Measurements from ENCODE around the gene CCNK.

CCNK gene

GRCh38 chr14:99459481-99460100 lies 21.6 kb upstream of the CCNK start:
- Histone ChIP-seq H3K4me3 (ENCODE audit: low read length) (no peak overlapping the region), H3K9me2 (replicated peaks; ENCODE audit: control insufficient read depth, low read length) (no peaks in the 10 kb centered on the region), H3K4me1 (ENCODE audit: control insufficient read depth, low read length) (no peaks in the 10 kb centered on the region), H3K27me3 (ENCODE audit: control insufficient read depth, low read length) (no peaks in the 10 kb centered on the region), H3K9me3 (ENCODE audit: control insufficient read depth, insufficient read depth, low read length) (no peaks in the 10 kb centered on the region), H4K20me1 (ENCODE audit: control insufficient read depth, insufficient read depth, low read depth, low read length) (no peaks in the 10 kb centered on the region), H3K36me3 (ENCODE audit: control insufficient read depth, low read length) (peaks cover 55% of the 10 kb centered on the region), H3K4me2 (ENCODE audit: low read length) (no peak overlapping the region), H3K79me2 (ENCODE audit: control insufficient read depth, low read length) (no peaks in the 10 kb centered on the region), H3F3A (ENCODE audit: control insufficient read depth, insufficient read depth) (no peaks in the 10 kb centered on the region; the same call in 1 of the 2 replicates), H3K27ac (ENCODE audit: low read depth, low read length) (no peak overlapping the region)
- TF ChIP-seq EZH2phosphoT487 (IDR thresholded peaks at IDR 0.05; ENCODE audit: borderline replicate concordance, low read length) (no peak), CTCF (IDR thresholded peaks at IDR 0.05; ENCODE audit: low read depth, low read length, poor library complexity, severe bottlenecking) (no peak)

DNA sequence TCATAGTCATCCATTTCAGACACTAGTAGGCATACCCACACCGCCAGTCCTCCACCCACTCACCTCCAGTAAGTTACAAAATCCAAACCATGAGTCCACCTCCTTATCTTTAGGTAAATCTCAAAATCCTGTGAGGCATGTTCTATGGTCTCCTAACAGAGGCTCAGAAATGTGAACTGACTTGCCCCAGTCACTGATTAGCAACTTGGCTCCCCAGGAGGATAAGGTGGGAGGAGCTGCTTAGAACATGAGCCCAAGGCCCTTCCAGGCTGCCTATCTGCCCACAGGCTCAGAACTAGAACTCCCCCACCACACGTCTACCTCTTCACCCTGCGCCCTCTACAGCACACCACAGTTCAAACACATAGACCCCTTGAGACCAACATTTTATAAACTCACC lies 20.4 kb upstream of the CCNK start:
- Histone ChIP-seq H3K9me2 (replicated peaks; ENCODE audit: control insufficient read depth, low read length) (no peaks in the 10 kb centered on the region), H3K27me3 (ENCODE audit: control insufficient read depth, low read length) (no peaks in the 10 kb centered on the region), H3K4me2 (ENCODE audit: low read length) (no peak overlapping the region), H3K9me3 (ENCODE audit: control insufficient read depth, insufficient read depth, low read length) (no peaks in the 10 kb centered on the region), H3F3A (ENCODE audit: control insufficient read depth, insufficient read depth) (no peaks in the 10 kb centered on the region; the same call in 1 of the 2 replicates), H3K79me2 (ENCODE audit: control insufficient read depth, low read length) (0 out of 2 replicates have a peak, but pooled peaks cover 3% of the 10 kb centered on the region), H4K20me1 (ENCODE audit: control insufficient read depth, insufficient read depth, low read depth, low read length) (no peaks in the 10 kb centered on the region), H3K36me3 (ENCODE audit: control insufficient read depth, low read length) (peaks cover 56% of the 10 kb centered on the region), H3K4me3 (ENCODE audit: low read length) (no peak overlapping the region), H3K4me1 (ENCODE audit: control insufficient read depth, low read length) (no peaks in the 10 kb centered on the region), H3K27ac (ENCODE audit: low read depth, low read length) (no peak overlapping the region)
- TF ChIP-seq CTCF (IDR thresholded peaks at IDR 0.05; ENCODE audit: low read depth, low read length, poor library complexity, severe bottlenecking) (no peak), EZH2phosphoT487 (IDR thresholded peaks at IDR 0.05; ENCODE audit: borderline replicate concordance, low read length) (no peak)

GRCh38 chr14:99461411-99462085 lies 19.7 kb upstream of the CCNK start:
- TF ChIP-seq CTCF (IDR thresholded peaks at IDR 0.05; ENCODE audit: low read depth, low read length, poor library complexity, severe bottlenecking) (no peak), EZH2phosphoT487 (IDR thresholded peaks at IDR 0.05; ENCODE audit: borderline replicate concordance, low read length) (no peak)
- Histone ChIP-seq H3K79me2 (ENCODE audit: control insufficient read depth, low read length) (peaks cover 9% of the 10 kb centered on the region), H3F3A (ENCODE audit: control insufficient read depth, insufficient read depth) (no peaks in the 10 kb centered on the region; the same call in 1 of the 2 replicates), H4K20me1 (ENCODE audit: control insufficient read depth, insufficient read depth, low read depth, low read length) (peaks cover 3% of the 10 kb centered on the region; the same call in 1 of the 2 replicates), H3K36me3 (ENCODE audit: control insufficient read depth, low read length) (peaks cover 54% of the 10 kb centered on the region), H3K4me3 (ENCODE audit: low read length) (no peak overlapping the region), H3K4me2 (ENCODE audit: low read length) (no peak overlapping the region), H3K9me3 (ENCODE audit: control insufficient read depth, insufficient read depth, low read length) (no peaks in the 10 kb centered on the region), H3K4me1 (ENCODE audit: control insufficient read depth, low read length) (no peaks in the 10 kb centered on the region), H3K27ac (ENCODE audit: low read depth, low read length) (no peak overlapping the region), H3K27me3 (ENCODE audit: control insufficient read depth, low read length) (no peaks in the 10 kb centered on the region), H3K9me2 (replicated peaks; ENCODE audit: control insufficient read depth, low read length) (no peaks in the 10 kb centered on the region)
